IMR-90 (cell line): Measurements from ENCODE around the gene SPTB. TPM values are rescaled to one million over a fixed set of nuclear protein-coding genes. Genes with fewer than 3 reads are reported as not detected.

Experiments
- ATAC-seq: fragments of 200-7000 bp; cut with Tn5 transposase; 2 replicates; pipeline ENCODE4 v1.9.1; 2020; ENCODE audit warnings: low read depth, mild to moderate bottlenecking, moderate library complexity
- BruUV-seq: library from RNA; stranded (reverse); fragments of 400-500 nt; replicated peaks from 2 replicates; lab custom pipeline; 2021; lab: Mats Ljungman, UMichigan
- CTCF ChIA-PET: fragments of 300-600 bp; formaldehyde crosslinking; extraction: SDS; loops from one replicate; lab custom pipeline; 2021; ENCODE audit warnings: antibody characterized with exemption; lab: Yijun Ruan, JAX
- POLR2A ChIA-PET: fragments of 300-600 bp; sonication (Branson Sonifier 250); formaldehyde crosslinking; loops from one replicate; lab custom pipeline; 2022; ENCODE audit warnings: antibody characterized with exemption; ENCODE audit not compliant: unreplicated experiment; lab: Charles Lee
- DNase-seq: peaks from one replicate; pipeline ENCODE4 v3.0.0; 2013
- H2AFZ ChIP-seq: replicated peaks from 2 replicates; pipeline ENCODE3; 2013; ENCODE audit warnings: low read length, mild to moderate bottlenecking; ENCODE audit not compliant: poor library complexity
- H2AK5ac ChIP-seq: 2 replicates; pipeline ENCODE4 v1.6.1; 2013; ENCODE audit warnings: low read depth, low read length, inconsistent platforms
- H2AK9ac ChIP-seq: replicated peaks from 2 replicates; pipeline ENCODE3; 2013; ENCODE audit warnings: mild to moderate bottlenecking, low read depth, low read length, moderate library complexity; ENCODE audit not compliant: poor library complexity
- H2BK120ac ChIP-seq: 2 replicates; pipeline ENCODE4 v1.6.1; 2013; ENCODE audit warnings: low read depth, low read length, inconsistent platforms
- H2BK15ac ChIP-seq: 3 replicates; pipeline ENCODE4 v1.6.1; 2013; ENCODE audit warnings: low read depth, low read length, inconsistent platforms
- H2BK20ac ChIP-seq: 2 replicates; pipeline ENCODE4 v1.6.1; 2013; ENCODE audit warnings: low read depth, mild to moderate bottlenecking, inconsistent platforms, low read length, moderate library complexity
- H2BK5ac ChIP-seq: 2 replicates; pipeline ENCODE4 v1.6.1; 2013; ENCODE audit warnings: mild to moderate bottlenecking, low read depth, low read length, inconsistent platforms; ENCODE audit not compliant: poor library complexity, severe bottlenecking
- H3K14ac ChIP-seq: replicated peaks from 2 replicates; pipeline ENCODE4 v1.6.1; 2013; ENCODE audit warnings: low read depth, low read length, inconsistent platforms
- H3K18ac ChIP-seq: 2 replicates; pipeline ENCODE4 v1.6.1; 2013; ENCODE audit warnings: low read depth, low read length, control low read depth
- H3K23ac ChIP-seq: 2 replicates; pipeline ENCODE4 v1.6.1; 2013; ENCODE audit warnings: low read depth, low read length, inconsistent platforms
- H3K27ac ChIP-seq: 2 replicates; pipeline ENCODE4 v1.5.1; 2013; ENCODE audit warnings: mild to moderate bottlenecking, control low read depth, low read length; ENCODE audit not compliant: insufficient read depth
- H3K27me3 ChIP-seq: 2 replicates; pipeline ENCODE4 v1.6.1; 2013; ENCODE audit warnings: low read length; ENCODE audit not compliant: control insufficient read depth, insufficient read depth
- H3K36me3 ChIP-seq: 2 replicates; pipeline ENCODE4 v1.6.1; 2013; ENCODE audit warnings: low read length, mixed read lengths; ENCODE audit not compliant: control insufficient read depth, insufficient read depth
- H3K4ac ChIP-seq: 2 replicates; pipeline ENCODE4 v1.6.1; 2013; ENCODE audit warnings: low read depth, low read length, inconsistent platforms
- H3K4me1 ChIP-seq: 2 replicates; pipeline ENCODE4 v1.6.1; 2013; ENCODE audit warnings: low read length, mixed read lengths; ENCODE audit not compliant: control insufficient read depth, insufficient read depth
- H3K4me2 ChIP-seq: 2 replicates; pipeline ENCODE4 v1.6.1; 2013; ENCODE audit warnings: low read depth, mild to moderate bottlenecking, control low read depth, low read length, moderate library complexity
- H3K4me3 ChIP-seq: 2 replicates; pipeline ENCODE4 v1.5.1; 2013; ENCODE audit warnings: low read depth, mild to moderate bottlenecking, control low read depth, low read length, moderate library complexity; ENCODE audit not compliant: insufficient read depth
- H3K56ac ChIP-seq: 2 replicates; pipeline ENCODE4 v1.6.1; 2013; ENCODE audit warnings: low read length, inconsistent platforms; ENCODE audit not compliant: insufficient read depth; ENCODE audit errors: extremely low read depth
- H3K79me1 ChIP-seq, 2 experiments: 2 replicates each; pipeline ENCODE4 v1.6.1; 2013; ENCODE audit warnings: low read length in 2 of 2, inconsistent platforms in 1 of 2, low read depth in 1 of 2
- H3K9ac ChIP-seq: 2 replicates; pipeline ENCODE4 v1.6.1; 2013; ENCODE audit warnings: low read depth, low read length, control low read depth
- H3K9me1 ChIP-seq: 2 replicates; pipeline ENCODE4 v1.6.1; 2013; ENCODE audit warnings: low read length, inconsistent platforms; ENCODE audit not compliant: insufficient read depth
- H3K9me3 ChIP-seq: 2 replicates; pipeline ENCODE4 v1.6.1; 2013; ENCODE audit warnings: low read length; ENCODE audit not compliant: control insufficient read depth, insufficient read depth
- H4K20me1 ChIP-seq: 2 replicates; pipeline ENCODE4 v1.6.1; 2013; ENCODE audit warnings: low read length, inconsistent platforms; ENCODE audit not compliant: insufficient read depth
- H4K5ac ChIP-seq: 2 replicates; pipeline ENCODE4 v1.6.1; 2013; ENCODE audit warnings: mild to moderate bottlenecking, low read depth, low read length, control low read depth
- H4K8ac ChIP-seq, 2 experiments: 2 replicates each; pipeline ENCODE4 v1.6.1; 2013; ENCODE audit warnings: low read depth in 2 of 2, low read length in 2 of 2, control low read depth in 1 of 2, inconsistent platforms in 1 of 2
- H4K91ac ChIP-seq: 2 replicates; pipeline ENCODE4 v1.6.1; 2013; ENCODE audit warnings: low read depth, low read length, inconsistent platforms; ENCODE audit not compliant: insufficient read depth
- BHLHE40 ChIP-seq: fragments of 150-350 bp; IDR thresholded peaks from 2 replicates; pipeline ENCODE4 v1.6.1; 2016; ENCODE audit warnings: mild to moderate bottlenecking, low read depth, low read length
- CEBPB ChIP-seq: IDR thresholded peaks from 2 replicates; pipeline ENCODE4 v1.6.1; 2012; ENCODE audit warnings: low read depth, low read length, improper control_type of control experiment
- CHD1 ChIP-seq: IDR thresholded peaks from 2 replicates; pipeline ENCODE4 v1.6.1; 2012; ENCODE audit warnings: low read depth, low read length, improper control_type of control experiment
- CTCF ChIP-seq: conservative IDR thresholded peaks from 2 replicates; pipeline ENCODE4 v1.5.1; 2012; ENCODE audit warnings: mild to moderate bottlenecking, low read depth, low read length, improper control_type of control experiment
- FOS ChIP-seq: fragments of 150-350 bp; IDR thresholded peaks from 2 replicates; pipeline ENCODE4 v1.6.1; 2016; ENCODE audit warnings: low read depth, low read length
- MAFK ChIP-seq: IDR thresholded peaks from 2 replicates; pipeline ENCODE4 v1.6.1; 2012; ENCODE audit warnings: low read depth, low read length, improper control_type of control experiment
- MAZ ChIP-seq: IDR thresholded peaks from 2 replicates; pipeline ENCODE4 v1.6.1; 2012; ENCODE audit warnings: low read depth, mild to moderate bottlenecking, low read length, improper control_type of control experiment, moderate library complexity, borderline replicate concordance
- MXI1 ChIP-seq: IDR thresholded peaks from 2 replicates; pipeline ENCODE4 v1.6.1; 2012; ENCODE audit warnings: low read depth, mild to moderate bottlenecking, low read length, moderate library complexity, borderline replicate concordance
- NFE2L2 ChIP-seq: fragments of 150-350 bp; IDR thresholded peaks from 2 replicates; pipeline ENCODE4 v1.6.1; 2016; ENCODE audit warnings: low read depth, mild to moderate bottlenecking, low read length
- POLR2A ChIP-seq: IDR thresholded peaks from 2 replicates; pipeline ENCODE4 v1.6.1; 2012; ENCODE audit warnings: mild to moderate bottlenecking, low read depth, low read length
- RCOR1 ChIP-seq: IDR thresholded peaks from 2 replicates; pipeline ENCODE4 v1.6.1; 2012; ENCODE audit warnings: mild to moderate bottlenecking, low read length, improper control_type of control experiment; ENCODE audit not compliant: insufficient replicate concordance
- RFX5 ChIP-seq: IDR thresholded peaks from 2 replicates; pipeline ENCODE4 v1.8.0; 2012; ENCODE audit warnings: low read depth, mild to moderate bottlenecking, low read length, moderate library complexity
- SMC3 ChIP-seq: fragments of 150-350 bp; IDR thresholded peaks from 2 replicates; pipeline ENCODE4 v1.6.1; 2016; ENCODE audit warnings: low read depth, mild to moderate bottlenecking, antibody characterized with exemption, low read length, moderate library complexity
- USF2 ChIP-seq: fragments of 150-350 bp; IDR thresholded peaks from 2 replicates; pipeline ENCODE4 v1.6.1; 2017; ENCODE audit warnings: mild to moderate bottlenecking, antibody characterized with exemption, low read length, low read depth
- WGBS, 2 experiments: methylation state at CpG; one replicate each; pipeline versions ENCODE4 v1.1.5 to v1.1.7; 2013; ENCODE audit warnings: missing lambda C conversion rate in 2 of 2; ENCODE audit not compliant: insufficient read length in 1 of 2; ENCODE audit errors: extremely low coverage in 2 of 2; 5-methylcytosine and 5-hydroxymethylcytosine counted together
- dilution Hi-C: fragments of 300-500 bp; cut with HindIII; formaldehyde crosslinking; loops from one replicate; pipeline ENCODE4 v1.14.3; 2018; ENCODE audit warnings: low sequenced_read_pairs; ENCODE audit not compliant: unreplicated experiment
- in situ Hi-C: fragments of 300-500 bp; cut with MboI; formaldehyde crosslinking; loops from 3 replicates; pipeline ENCODE4 v1.14.3; 2019; ENCODE audit warnings: low sequenced_read_pairs, inconsistent platforms, mixed read lengths
- intact Hi-C: fragments of 100-400 bp; cut with micrococcal nuclease; formaldehyde crosslinking; loops from 2 replicates; pipeline ENCODE4 v1.10.0; 2022
- polyA plus RNA-seq, 3 experiments: library from polyadenylated mRNA; depleted of rRNA; stranded (reverse); fragments of >200 nt; gene quantifications; 2 replicates each; pipeline ENCODE4 v1.2.3, GENCODE V29; 2012; ENCODE audit warnings: low replicate concordance in 1 of 3
- total RNA-seq: library from RNA; depleted of rRNA; stranded (reverse); fragments of >200 nt; gene quantifications from 2 replicates; pipeline ENCODE4 v1.2.3, GENCODE V29; 2012

Gene SPTB
- total and polyA plus RNA-seq, 2 of the 4 experiments (the other 2 are of a cell fraction), result under 0.01 to 0.07 TPM

GRCh38 chr14:64766430-64767151 is 113.1 kb downstream of the SPTB start:
- Histone ChIP-seq H3K27ac (no peak overlapping the region), H2BK5ac (no peak overlapping the region), H3K4me3 (no peak overlapping the region), H3K9me1 (no peaks in the 10 kb centered on the region), H3K36me3 (no peaks in the 10 kb centered on the region), H3K4me1 (peaks cover 20% of the 10 kb centered on the region), H2AFZ (peak overlapping the region; percentile 22), H4K8ac (no peak overlapping the region), H3K4me2 (no peak overlapping the region), H3K79me1 (no peaks in the 10 kb centered on the region), H3K4ac (no peak overlapping the region), H3K18ac (no peak overlapping the region), H4K20me1 (0 out of 2 replicates have a peak, but pooled peaks cover 6% of the 10 kb centered on the region), H3K56ac (no peak overlapping the region), H2AK5ac (peak overlapping the region; percentile 51; the same call in 1 of the 2 replicates), H3K9ac (no peak overlapping the region), H3K23ac (no peak overlapping the region), H3K9me3 (no peaks in the 10 kb centered on the region), H2BK15ac (no peak overlapping the region), H3K27me3 (peaks cover 25% of the 10 kb centered on the region), H3K14ac (no peak overlapping the region), H4K91ac (no peak overlapping the region), H2AK9ac (no peak overlapping the region), H4K5ac (no peak overlapping the region), H2BK120ac (no peak overlapping the region), H2BK20ac (no peak overlapping the region)
- DNase-seq (no peak), ATAC-seq (no peak)
- TF ChIP-seq CTCF, result no peak
- no peak for TF ChIP-seq MAFK
- no peak for TF ChIP-seq MAZ
- TF ChIP-seq POLR2A, result no peak
- TF ChIP-seq NFE2L2, result no peak
- TF ChIP-seq RCOR1, result no peak
- TF ChIP-seq USF2, result no peak
- no peak for TF ChIP-seq CHD1
- no peak for TF ChIP-seq BHLHE40
- no peak for TF ChIP-seq MXI1
- TF ChIP-seq SMC3, result no peak
- no peak for TF ChIP-seq CEBPB
- no peak for TF ChIP-seq RFX5
- no peak for TF ChIP-seq FOS
- intact Hi-C loops (no loop called here), dilution Hi-C loops (no loop called here), in situ Hi-C loops (loop anchor here (10.0 kb wide), 1 partner anchor 232 kb away; no protein-coding TSS in a partner anchor)
- WGBS, 2 experiments, result 67% methylated on average over 11 of the region's 25 CpGs; no CpG with 5 or more reads in 1 of the 2 experiments
- BruUV-seq, result no TSS peak
- ChIA-PET POLR2A (no interaction called here), CTCF (no interaction called here)
